HG02870 (cell line): ENCODE data around the gene OR9A4.
A peak's percentile ranks its signal among the peaks of the same experiment; 100 is the strongest.

Experiments used
- ATAC-seq: cut with Tn5 transposase; IDR thresholded peaks from one replicate; pipeline ENCODE4 v1.9.1; 2021; ENCODE audit warnings: mild to moderate bottlenecking, moderate library complexity; ENCODE audit not compliant: unreplicated experiment

Gene OR9A4

GRCh38 chr7:141946796-141947195 is 30.6 kb downstream of the OR9A4 start, which contains the start of gene CLEC5A:
Gene CLEC5A (minus strand): TSS chr7:141946974. CDS start chr7:141946292, 682 bp downstream.
- no peak for ATAC-seq

GRCh38 chr7:141949021-141949420 is 32.8 kb downstream of the OR9A4 start:
- no peak for ATAC-seq

GRCh38 chr7:141949451-141949850 is 33.3 kb downstream of the OR9A4 start:
- ATAC-seq, result no peak

- no peak for ATAC-seq
Measured at GRCh38 chr7:141949911-141950310, 33.7 kb downstream of the OR9A4 start.

GRCh38 chr7:141950806-141951205 is 34.6 kb downstream of the OR9A4 start:
- no peak for ATAC-seq

GRCh38 chr7:141952461-141952860 is 36.3 kb downstream of the OR9A4 start:
- no peak for ATAC-seq

- no peak for ATAC-seq
Measured at GRCh38 chr7:141954334-141954733, 38.1 kb downstream of the OR9A4 start.

GRCh38 chr7:141956084-141956483 is 39.9 kb downstream of the OR9A4 start:
- ATAC-seq, result no peak

GRCh38 chr7:141960687-141961422 is 44.7 kb downstream of the OR9A4 start:
- ATAC-seq, result peak; percentile 85
